H9 (cell line): Measurements from ENCODE around the gene EEF1G. TPM values are rescaled to one million over a fixed set of nuclear protein-coding genes. Genes with fewer than 3 reads are reported as not detected.
A peak's percentile ranks its signal among the peaks of the same experiment; 100 is the strongest.

Source experiments
- DNase-seq: peaks from one replicate; pipeline ENCODE4 v3.0.0-alpha.2; 2017
- H2AFZ ChIP-seq: one replicate; pipeline ENCODE4 v1.6.1; 2013; ENCODE audit warnings: mild to moderate bottlenecking, low read length, control low read depth, moderate library complexity
- H2AK5ac ChIP-seq: 2 replicates; pipeline ENCODE4 v1.6.1; 2013; ENCODE audit warnings: low read length, control low read depth, mixed read lengths; ENCODE audit not compliant: insufficient read length
- H2BK120ac ChIP-seq: one replicate; pipeline ENCODE4 v1.6.1; 2013; ENCODE audit warnings: low read depth, mild to moderate bottlenecking, low read length, control low read depth, inconsistent platforms; ENCODE audit not compliant: poor library complexity, severe bottlenecking
- H2BK12ac ChIP-seq: 2 replicates; pipeline ENCODE4 v1.6.1; 2013; ENCODE audit warnings: low read length, control low read depth, mixed read lengths, low read depth; ENCODE audit not compliant: insufficient read length
- H2BK15ac ChIP-seq: 2 replicates; pipeline ENCODE4 v1.6.1; 2013; ENCODE audit warnings: low read depth, low read length, control low read depth
- H2BK20ac ChIP-seq: one replicate; pipeline ENCODE4 v1.6.1; 2013; ENCODE audit warnings: low read depth, mild to moderate bottlenecking, low read length, control low read depth, inconsistent platforms; ENCODE audit not compliant: poor library complexity, severe bottlenecking
- H2BK5ac ChIP-seq: 2 replicates; pipeline ENCODE4 v1.6.1; 2013; ENCODE audit warnings: low read length, control low read depth, mixed read lengths; ENCODE audit not compliant: insufficient read length
- H3K14ac ChIP-seq: 2 replicates; pipeline ENCODE4 v1.6.1; 2013; ENCODE audit warnings: low read length, control low read depth; ENCODE audit not compliant: insufficient read depth
- H3K18ac ChIP-seq: 2 replicates; pipeline ENCODE4 v1.6.1; 2013; ENCODE audit warnings: low read depth, mild to moderate bottlenecking, mixed read lengths, low read length, control low read depth; ENCODE audit not compliant: insufficient read length
- H3K23ac ChIP-seq: 2 replicates; pipeline ENCODE4 v1.6.1; 2013; ENCODE audit warnings: low read length, control low read depth, mixed read lengths, low read depth; ENCODE audit not compliant: insufficient read length
- H3K23me2 ChIP-seq: 2 replicates; pipeline ENCODE4 v1.6.1; 2013; ENCODE audit warnings: low read depth, mild to moderate bottlenecking, mixed read lengths, low read length, control low read depth; ENCODE audit not compliant: insufficient read length, poor library complexity, severe bottlenecking
- H3K27ac ChIP-seq: 2 replicates; pipeline ENCODE4 v1.5.1; 2013; ENCODE audit warnings: low read length, control low read depth, mixed read lengths, low read depth; ENCODE audit not compliant: insufficient read length
- H3K27me3 ChIP-seq: 2 replicates; pipeline ENCODE4 v1.6.1; 2013; ENCODE audit warnings: low read length, control low read depth, inconsistent platforms; ENCODE audit not compliant: insufficient read depth
- H3K4ac ChIP-seq: 2 replicates; pipeline ENCODE4 v1.6.1; 2013; ENCODE audit warnings: low read depth, mild to moderate bottlenecking, control low read depth, inconsistent platforms, low read length, moderate library complexity
- H3K4me1 ChIP-seq: 2 replicates; pipeline ENCODE4 v1.6.1; 2013; ENCODE audit warnings: low read length, control low read depth, inconsistent platforms; ENCODE audit not compliant: insufficient read depth
- H3K4me2 ChIP-seq: 2 replicates; pipeline ENCODE4 v1.6.1; 2013; ENCODE audit warnings: low read length, control low read depth, mixed read lengths; ENCODE audit not compliant: insufficient read length, insufficient read depth
- H3K56ac ChIP-seq: 2 replicates; pipeline ENCODE4 v1.6.1; 2013; ENCODE audit warnings: low read depth, mild to moderate bottlenecking, mixed read lengths, low read length, control low read depth; ENCODE audit not compliant: insufficient read length
- H3K79me1 ChIP-seq: 2 replicates; pipeline ENCODE4 v1.6.1; 2013; ENCODE audit warnings: low read depth, mild to moderate bottlenecking, moderate library complexity, low read length, control low read depth, inconsistent platforms; ENCODE audit not compliant: insufficient read depth, poor library complexity, severe bottlenecking
- H3K79me2 ChIP-seq: 2 replicates; pipeline ENCODE4 v1.6.1; 2013; ENCODE audit warnings: low read length, control low read depth, inconsistent platforms; ENCODE audit not compliant: insufficient read depth
- H3K9ac ChIP-seq: 2 replicates; pipeline ENCODE4 v1.6.1; 2013; ENCODE audit warnings: low read length, control low read depth, mixed read lengths; ENCODE audit not compliant: insufficient read length; ENCODE audit errors: extremely low read depth
- H3K9me3 ChIP-seq: one replicate; pipeline ENCODE4 v1.6.1; 2013; ENCODE audit warnings: low read depth, low read length, inconsistent platforms; ENCODE audit not compliant: control insufficient read depth
- H3T11ph ChIP-seq: one replicate; pipeline ENCODE4 v1.6.1; 2013; ENCODE audit warnings: mild to moderate bottlenecking, low read length, control low read depth, inconsistent platforms
- H4K20me1 ChIP-seq: one replicate; pipeline ENCODE4 v1.6.1; 2013; ENCODE audit not compliant: control insufficient read depth, insufficient read length, insufficient read depth
- H4K5ac ChIP-seq: 2 replicates; pipeline ENCODE4 v1.6.1; 2013; ENCODE audit warnings: low read depth, mild to moderate bottlenecking, mixed read lengths, low read length, control low read depth; ENCODE audit not compliant: insufficient read length
- H4K8ac ChIP-seq: replicated peaks from 2 replicates; pipeline ENCODE4 v1.6.1; 2013; ENCODE audit warnings: low read length, control low read depth, mixed read lengths, low read depth; ENCODE audit not compliant: insufficient read length
- H4K91ac ChIP-seq: 2 replicates; pipeline ENCODE4 v1.6.1; 2013; ENCODE audit warnings: low read depth, mild to moderate bottlenecking, moderate library complexity, mixed read lengths, low read length, control low read depth; ENCODE audit not compliant: insufficient read length
- H3K27ac Mint-ChIP-seq, 3 experiments: 2 replicates in 2 of 3; 3 replicates in 1 of 3; pipeline ENCODE4 v1.8.0; 2020 to 2021; ENCODE audit warnings: mixed read lengths in 3 of 3, mild to moderate bottlenecking in 1 of 3, moderate library complexity in 1 of 3
- H3K27me3 Mint-ChIP-seq: 2 replicates; pipeline ENCODE4 v1.8.0; 2021; ENCODE audit warnings: low read depth, mild to moderate bottlenecking, moderate library complexity, mixed read lengths
- H3K36me3 Mint-ChIP-seq, 3 experiments: 2 replicates in 2 of 3; 3 replicates in 1 of 3; pipeline ENCODE4 v1.8.0; 2020 to 2021; ENCODE audit warnings: low read depth in 3 of 3, mixed read lengths in 3 of 3; ENCODE audit not compliant: insufficient read depth in 1 of 3
- H3K4me1 Mint-ChIP-seq, 2 experiments: 2 replicates each; pipeline ENCODE4 v1.8.0; 2020; ENCODE audit warnings: mixed read lengths in 2 of 2
- H3K4me3 Mint-ChIP-seq, 2 experiments: 2 replicates in 1 of 2; 3 replicates in 1 of 2; pipeline ENCODE4 v1.8.0; 2020 to 2021; ENCODE audit warnings: mild to moderate bottlenecking in 2 of 2, mixed read lengths in 2 of 2, moderate library complexity in 1 of 2
- H3K9me3 Mint-ChIP-seq, 2 experiments: 2 replicates in 1 of 2; 3 replicates in 1 of 2; pipeline ENCODE4 v1.8.0; 2020; ENCODE audit warnings: mild to moderate bottlenecking in 2 of 2, mixed read lengths in 2 of 2, moderate library complexity in 1 of 2
- CTCF ChIP-seq: fragments of 200-600 bp; sonication (generic); conservative IDR thresholded peaks from 3 replicates; pipeline ENCODE4 v1.8.0; 2021; ENCODE audit warnings: antibody characterized with exemption, mild to moderate bottlenecking
- WGBS: extraction: QIAGEN DNeasy Blood & Tissue Kit; methylation state at CpG from one replicate; pipeline ENCODE4 v1.1.7; 2013; ENCODE audit warnings: missing lambda C conversion rate, low lambda C conversion rate, mixed read lengths; ENCODE audit not compliant: insufficient read length; ENCODE audit errors: extremely low coverage; 5-methylcytosine and 5-hydroxymethylcytosine counted together
- total RNA-seq: library from RNA; stranded (reverse); gene quantifications from 2 replicates; pipeline ENCODE4 v1.2.1, GENCODE V29; 2021

Gene EEF1G
- total RNA-seq, 1 experiment from 2014 or later, result 1,790 TPM

- no peaks in the 10 kb centered on the region; a peak in 1 of 5 replicates for H3K9me3 Mint-ChIP-seq
- no peak overlapping the region for H2BK120ac ChIP-seq
- H3K27me3 ChIP-seq, result peaks cover 3% of the 10 kb centered on the region; the same call in 1 of the 2 replicates
- peak overlapping the region; percentile 71 to 95 (median 90); a peak in 3 of 7 replicates for H3K27ac Mint-ChIP-seq
- H3K9ac ChIP-seq, result no peak overlapping the region
- H2BK12ac ChIP-seq, result no peak overlapping the region
- no peak overlapping the region for H4K5ac ChIP-seq
- no peaks in the 10 kb centered on the region for H3K79me1 ChIP-seq
- no peak overlapping the region for H2BK15ac ChIP-seq
- H4K91ac ChIP-seq, result no peak overlapping the region
- peaks cover 2% of the 10 kb centered on the region for H4K20me1 ChIP-seq
- no peak overlapping the region for H3K4ac ChIP-seq
- no CpG with 5 or more reads among the region's 8 CpGs for WGBS
- H3K9me3 ChIP-seq, result no peaks in the 10 kb centered on the region
- TF ChIP-seq CTCF, result no peak
- H2AFZ ChIP-seq, result no peak overlapping the region
- H2AK5ac ChIP-seq, result no peak overlapping the region
- H3T11ph ChIP-seq, result no peak overlapping the region
- H3K27me3 Mint-ChIP-seq, result peaks cover 26% of the 10 kb centered on the region
- no peak overlapping the region for H3K56ac ChIP-seq
- peaks cover 7 to 36% (median 27%) of the 10 kb centered on the region in 3 experiments for H3K36me3 Mint-ChIP-seq
- H2BK5ac ChIP-seq, result no peak overlapping the region
- H4K8ac ChIP-seq, result no peak overlapping the region
- peak overlapping the region in 1 of 2 experiments; percentile 39; a peak in 1 of 5 replicates for H3K4me3 Mint-ChIP-seq
- H2BK20ac ChIP-seq, result no peak overlapping the region
- peaks cover 22% of the 10 kb centered on the region; the same call in 1 of the 2 replicates for H3K4me1 ChIP-seq
- H3K23me2 ChIP-seq, result no peaks in the 10 kb centered on the region
- H3K79me2 ChIP-seq, result no peaks in the 10 kb centered on the region
- H3K4me2 ChIP-seq, result peak overlapping the region; percentile 44
- no peak overlapping the region for H3K27ac ChIP-seq
- H3K23ac ChIP-seq, result no peak overlapping the region
- DNase-seq, result no peak
- peaks cover 51 to 65% of the 10 kb centered on the region in 2 experiments for H3K4me1 Mint-ChIP-seq
- peak overlapping the region; percentile 55 for H3K14ac ChIP-seq
- peak overlapping the region; percentile 54 for H3K18ac ChIP-seq
Measured at GRCh38 chr11:62553839-62554361, 19.8 kb downstream of the EEF1G start.
